GM19468 (cell line): ENCODE data around the gene RTN4R.

Experiments used
- ATAC-seq: cut with Tn5 transposase; IDR thresholded peaks from one replicate; pipeline ENCODE4 v1.9.1; 2021; ENCODE audit warnings: mild to moderate bottlenecking, moderate library complexity, moderate number of reproducible peaks; ENCODE audit not compliant: unreplicated experiment; ENCODE audit errors: extremely low read depth

Gene RTN4R

DNA sequence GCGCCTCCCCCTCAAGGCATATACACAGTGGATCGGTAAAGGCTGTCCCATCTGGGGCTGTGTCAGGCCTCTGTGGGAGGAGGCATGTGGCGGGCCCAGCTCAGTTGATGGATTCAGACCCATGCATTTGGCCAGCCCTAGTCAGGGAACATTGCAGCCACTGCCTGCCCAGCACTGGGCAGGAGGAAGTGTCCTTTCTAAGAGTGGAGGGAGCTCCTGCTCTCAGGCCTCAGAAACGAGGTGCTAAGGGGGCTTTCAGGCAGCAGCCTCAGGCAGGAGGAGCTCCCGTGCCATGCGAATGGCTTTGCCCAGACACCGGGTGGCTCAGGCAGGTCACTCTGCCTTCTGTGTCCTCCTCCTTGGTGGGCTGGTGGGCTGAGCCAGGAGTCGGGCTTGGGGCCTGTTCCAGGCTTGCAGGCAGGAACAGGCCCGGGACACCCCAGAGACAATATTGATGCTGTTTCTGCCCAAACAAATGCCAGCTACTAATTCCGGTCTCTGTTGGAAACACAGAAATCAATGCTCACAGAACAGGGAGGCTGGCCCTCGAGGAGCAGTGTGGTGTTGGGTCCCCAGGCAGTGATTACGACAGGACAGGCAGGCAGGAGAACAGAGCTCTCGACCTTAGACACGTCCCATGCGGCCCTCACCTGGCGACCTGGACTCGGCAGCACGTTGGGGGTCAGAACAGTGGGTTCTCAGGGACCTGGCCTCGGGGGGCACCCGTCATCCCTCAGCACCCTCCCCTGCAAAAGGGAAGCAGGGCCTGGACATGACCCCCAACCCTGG, 75.0 kb downstream of the RTN4R start:
- no peak for ATAC-seq

DNA sequence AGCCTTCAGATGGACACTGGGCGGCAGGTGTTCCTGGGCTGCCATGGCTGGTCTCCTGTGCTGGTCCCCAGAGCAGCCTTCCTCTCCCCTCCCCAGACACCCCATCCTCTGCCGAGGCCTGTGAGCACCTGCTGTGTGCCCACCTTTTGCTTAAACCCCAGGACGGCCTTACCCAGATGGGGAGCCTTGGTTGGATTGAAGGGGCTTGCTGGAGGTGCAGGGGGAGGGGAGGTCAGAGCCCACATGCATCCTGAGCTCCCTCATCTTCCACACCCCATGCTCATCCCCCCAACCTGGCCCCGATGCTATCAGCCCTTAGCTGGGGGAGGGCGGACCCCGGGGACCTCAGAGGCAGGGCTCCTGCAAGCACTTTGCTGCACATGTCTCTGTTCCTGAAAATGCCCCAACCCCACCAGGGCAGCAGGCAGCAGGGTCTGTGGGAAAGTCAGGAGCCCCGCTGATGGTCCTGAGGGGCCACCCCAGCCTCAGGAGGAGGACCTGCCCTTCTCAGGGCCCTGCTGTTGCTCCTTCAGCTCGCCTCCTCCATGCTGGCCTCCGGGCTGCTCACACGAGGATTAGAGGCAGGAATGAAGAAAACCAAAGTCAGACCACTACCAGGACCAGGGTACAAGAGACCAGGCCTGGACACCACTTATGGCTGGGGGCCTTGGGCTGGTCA, 75.7 kb downstream of the RTN4R start:
- ATAC-seq = no peak

DNA sequence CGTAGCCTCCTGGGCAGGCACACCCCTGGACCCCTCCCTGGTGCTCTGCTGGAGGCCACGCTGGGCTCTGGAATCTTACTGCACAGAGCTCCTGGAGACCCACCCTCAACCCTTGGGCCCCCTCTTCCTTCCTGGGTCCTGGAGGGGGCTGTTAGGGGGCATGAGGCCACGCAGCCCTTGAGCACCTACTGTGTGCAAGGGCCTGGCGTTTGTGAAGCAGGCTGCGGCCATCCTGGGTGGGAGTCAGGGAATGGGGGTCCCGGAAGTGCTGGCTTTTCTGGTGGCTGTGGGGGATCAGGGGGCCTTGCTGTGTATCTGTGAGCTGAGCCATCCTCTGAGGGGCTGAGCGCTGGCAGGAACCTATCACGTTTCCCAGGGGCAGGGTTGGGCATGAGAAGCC, 76.3 kb downstream of the RTN4R start:
- ATAC-seq = no peak
